HUDEP-2 (cell line): ENCODE data around the gene PCAT6.
"Not testable (repeated sequence)": the region's sequence is repeated elsewhere in the genome, so short reads cannot be mapped to it uniquely, and the experiment has no call there.

Source experiments
- DNase-seq, 76 experiments: peaks; one replicate each; lab custom pipeline; 2025; ENCODE audit not compliant: unreplicated experiment in 76 of 76; lab: John Stamatoyannopoulos, UW

Gene PCAT6

GRCh38 chr1:202810615-202811295 lies at the start of gene PCAT6:
PCAT6 (plus strand) TSS chr1:202810954.
- peak in 74 of 76 experiments; percentile 34 to 92 (median 80) for DNase-seq

DNA sequence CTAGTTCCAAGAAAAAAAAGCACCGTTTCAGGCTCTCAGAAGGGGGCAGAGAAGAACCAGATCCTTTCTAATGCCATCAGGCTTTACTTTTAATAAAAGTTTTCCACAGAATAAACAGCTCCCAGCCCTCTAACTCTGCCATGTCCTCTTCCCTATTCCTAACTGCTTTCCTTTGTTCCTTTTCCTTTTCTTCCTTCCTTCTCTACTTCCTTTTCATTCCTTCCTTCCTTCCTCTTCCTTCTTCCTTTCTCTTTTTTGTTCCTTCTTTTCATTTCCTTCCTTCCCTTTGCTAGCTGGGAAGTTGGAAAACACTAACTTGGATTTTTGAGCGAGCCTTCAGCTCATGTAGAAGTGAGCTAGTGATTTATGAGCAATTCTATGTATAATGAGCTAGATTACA lies 48.7 kb upstream of the PCAT6 start:
- no peak for DNase-seq

- no peak for DNase-seq
Observed at GRCh38 chr1:202765721-202766120, 45.0 kb upstream of the PCAT6 start.

- DNase-seq: no peak
Observed at GRCh38 chr1:202770135-202770534, 40.6 kb upstream of the PCAT6 start.

DNA sequence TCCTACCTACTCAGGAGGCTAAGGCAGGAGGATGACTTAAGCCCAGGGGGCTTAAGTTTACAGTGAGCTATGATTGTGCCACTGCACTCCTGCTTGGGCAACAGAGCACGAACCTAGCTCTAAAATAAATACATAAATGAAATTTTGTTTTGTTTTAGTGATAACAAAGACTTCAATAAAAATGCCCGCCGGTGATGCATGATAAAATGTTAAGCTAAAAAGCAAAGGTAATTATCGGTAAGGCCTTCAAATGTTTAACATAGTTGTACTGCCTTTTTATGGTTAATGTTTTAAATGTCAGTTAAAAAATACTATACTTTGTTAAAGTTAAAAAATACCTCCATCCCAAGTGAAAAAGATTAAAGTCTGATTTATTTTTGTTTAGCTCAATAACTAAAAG lies 29.6 kb upstream of the PCAT6 start:
- no peak for DNase-seq

- DNase-seq: no peak
Observed at GRCh38 chr1:202786804-202787203, 23.9 kb upstream of the PCAT6 start.

- no peak for DNase-seq
Observed at GRCh38 chr1:202788800-202789199, 22.0 kb upstream of the PCAT6 start.

GRCh38 chr1:202791077-202791747 lies 19.5 kb upstream of the PCAT6 start:
- no peak for DNase-seq

DNA sequence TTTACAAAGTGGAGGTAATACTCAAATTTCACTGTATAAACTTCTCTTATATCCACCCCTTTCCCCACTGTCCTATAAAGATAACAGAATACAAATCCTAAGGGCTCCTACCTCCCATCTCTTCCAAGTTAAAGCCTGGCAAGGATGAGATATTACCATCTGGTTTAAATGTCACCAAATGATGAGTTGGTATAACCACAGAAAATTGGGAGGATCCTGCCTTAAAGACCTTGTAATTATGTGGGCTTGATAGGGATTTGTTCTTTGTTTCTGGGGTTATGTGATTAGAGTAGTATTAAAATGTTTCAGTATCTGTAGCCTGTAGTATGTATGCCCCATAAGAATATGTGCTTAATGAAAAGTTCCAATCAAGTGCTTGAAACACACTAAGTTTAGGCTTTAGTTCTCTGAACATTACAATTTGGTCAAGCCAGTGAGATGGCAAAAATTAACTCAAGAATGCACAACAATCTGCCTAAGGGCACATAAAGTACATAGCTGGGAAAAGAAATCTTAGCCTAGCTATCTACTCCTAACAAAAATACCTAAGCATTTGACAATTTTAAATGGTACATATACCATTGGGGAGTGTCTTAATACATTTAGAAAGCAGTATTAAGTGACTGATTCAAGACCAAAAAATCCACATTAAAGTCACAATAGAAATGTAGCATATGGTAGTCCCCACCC lies 16.6 kb upstream of the PCAT6 start:
- no peak for DNase-seq

- not testable (repeated sequence) for DNase-seq
Observed at GRCh38 chr1:202794931-202795330, 15.8 kb upstream of the PCAT6 start.

DNA sequence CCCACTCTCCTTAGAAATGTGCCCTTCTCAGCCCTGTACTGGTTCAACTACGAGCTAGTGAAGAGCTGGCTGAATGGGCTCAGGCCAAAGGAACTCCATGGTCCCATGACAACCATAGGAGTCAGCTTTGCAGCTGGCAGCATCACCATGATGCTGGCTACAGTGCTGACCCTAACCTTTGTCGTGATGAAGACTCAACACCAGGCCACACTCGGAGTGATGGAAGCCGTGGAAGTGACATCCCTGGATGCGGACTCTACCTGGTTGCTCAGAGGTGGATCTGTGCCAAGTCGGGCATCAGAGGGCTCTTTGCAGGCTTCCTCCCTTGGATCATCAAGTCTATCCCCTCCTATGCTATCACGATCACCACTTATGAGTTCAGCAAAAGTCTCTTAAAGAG lies 14.1 kb upstream of the PCAT6 start:
- DNase-seq: no peak

- DNase-seq: no peak
Observed at GRCh38 chr1:202798260-202798659, 12.5 kb upstream of the PCAT6 start.

- no peak for DNase-seq
Observed at GRCh38 chr1:202798792-202799331, 11.9 kb upstream of the PCAT6 start.

GRCh38 chr1:202800742-202801141 lies 10.0 kb upstream of the PCAT6 start:
- DNase-seq: no peak

GRCh38 chr1:202801175-202801574 lies 9.6 kb upstream of the PCAT6 start:
- DNase-seq: no peak

GRCh38 chr1:202802034-202802433 lies 8.7 kb upstream of the PCAT6 start:
- no peak for DNase-seq

DNA sequence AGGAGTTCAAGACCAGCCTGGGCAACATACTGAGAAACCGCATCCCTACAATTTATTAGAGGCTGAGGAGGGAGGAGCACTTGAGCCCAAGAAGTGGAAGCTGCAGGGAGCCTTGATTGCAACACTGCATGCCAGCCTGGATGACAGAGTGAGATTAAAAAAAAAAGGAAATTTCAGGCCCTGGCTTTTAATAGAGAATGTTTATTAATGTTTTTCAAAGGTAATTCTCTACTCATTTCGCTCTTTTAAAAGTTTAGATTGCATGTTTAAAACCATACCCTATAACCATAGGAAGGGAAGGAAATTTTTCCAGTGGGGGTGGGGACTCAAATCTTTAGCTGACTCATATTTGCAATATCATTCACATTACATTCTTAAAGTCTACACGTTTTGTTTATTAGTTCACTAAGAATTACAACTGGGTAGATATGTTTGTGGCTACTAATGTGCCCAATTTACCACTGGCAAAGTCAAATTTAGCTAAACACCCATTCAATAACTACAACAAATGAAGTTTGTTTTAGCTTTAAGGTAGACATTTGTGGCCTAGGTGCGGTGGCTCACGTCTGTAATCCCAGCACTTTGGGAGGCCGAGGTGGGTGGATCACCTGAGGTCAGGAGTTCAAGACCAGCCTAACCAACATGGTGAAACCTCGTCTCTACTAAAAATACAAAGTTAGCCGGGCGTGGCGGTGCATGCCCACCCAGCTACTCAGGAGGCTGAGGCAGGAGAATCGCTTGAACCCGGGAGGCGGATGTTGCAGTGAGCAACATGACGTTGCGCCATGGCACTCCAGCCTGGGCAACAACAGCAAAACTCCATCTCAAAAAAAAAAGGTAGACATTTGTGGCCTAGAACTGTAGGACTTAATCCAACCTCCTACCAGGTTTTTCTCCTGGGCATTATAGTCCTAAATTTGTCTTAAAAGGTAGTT lies 7.5 kb upstream of the PCAT6 start:
- DNase-seq: no peak

DNA sequence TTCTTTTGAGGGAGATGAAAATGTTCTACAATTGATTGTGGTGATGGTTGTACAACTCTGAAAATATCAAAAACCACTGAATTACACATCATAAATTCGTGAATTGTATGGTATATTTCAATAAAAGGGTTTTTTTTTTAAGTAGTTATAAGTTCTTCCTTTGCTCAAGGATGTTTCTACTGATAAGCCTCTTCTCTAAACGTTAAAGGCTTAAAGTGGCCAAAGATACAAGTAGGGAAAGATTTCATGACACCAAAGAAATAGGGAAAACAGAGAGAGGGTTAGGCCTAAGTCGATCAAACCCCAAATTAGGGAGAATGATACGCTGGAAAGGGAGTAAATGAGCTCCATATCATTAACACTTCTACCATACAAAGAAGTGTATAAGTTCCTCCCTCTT lies 6.6 kb upstream of the PCAT6 start:
- DNase-seq: no peak

DNA sequence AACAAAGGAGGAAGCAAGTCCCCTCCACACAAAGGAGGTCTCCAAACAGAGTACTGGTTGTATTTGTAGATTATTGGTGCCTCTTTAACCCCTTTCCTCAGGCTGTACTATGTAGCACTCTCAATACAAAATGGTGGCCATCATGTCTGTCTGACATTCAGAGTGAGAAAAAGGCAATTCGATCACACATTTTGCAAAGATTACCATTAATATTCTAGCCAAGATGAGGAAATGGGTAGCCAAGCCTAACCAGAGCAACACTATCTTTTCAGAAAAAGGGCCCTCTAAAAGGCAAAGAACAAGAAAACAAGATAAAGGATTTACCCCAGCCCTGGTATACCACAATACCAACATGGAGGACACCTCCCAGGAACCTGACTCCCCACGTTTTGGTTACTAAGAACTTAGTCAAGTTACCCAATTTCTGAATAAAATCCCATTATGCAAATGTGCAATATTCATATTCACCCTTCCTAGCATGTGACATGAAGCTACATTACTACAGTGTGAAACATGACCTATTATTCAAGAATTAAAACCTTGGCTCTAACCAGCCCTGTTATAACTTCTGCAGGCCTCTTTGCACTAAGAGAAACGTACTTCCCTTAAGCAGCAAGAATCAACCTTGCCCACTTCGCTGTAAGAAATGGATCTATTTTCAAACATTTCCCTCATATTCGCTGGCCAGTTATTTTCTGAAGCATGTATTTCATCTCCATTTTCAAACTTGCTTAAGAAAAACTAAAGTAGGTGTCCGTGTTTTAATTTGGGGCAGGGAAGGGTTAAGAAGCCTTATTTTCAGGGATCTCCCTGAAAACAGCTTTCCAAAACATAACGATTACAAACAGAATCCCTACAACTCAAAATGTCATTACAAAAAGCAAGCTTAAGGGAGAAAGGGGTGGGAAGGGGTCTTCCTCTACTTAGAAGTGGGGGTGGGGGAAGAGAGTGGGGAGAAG lies 4.6 kb upstream of the PCAT6 start:
- DNase-seq: peak in 15 of 76 experiments; percentile 18 to 69 (median 34)
